A673 (cell line): ENCODE measurements around the gene SNX30. TPM values are rescaled to one million over a fixed set of nuclear protein-coding genes. Genes with fewer than 3 reads are reported as not detected.

Experiments used
- BruUV-seq: library from RNA; stranded (reverse); fragments of 400-500 nt; replicated peaks from 2 replicates; lab custom pipeline; 2021; lab: Mats Ljungman, UMichigan
- CTCF ChIA-PET: fragments of 300-600 bp; sonication (Branson Sonifier 250); formaldehyde crosslinking; loops from one replicate; lab custom pipeline; 2022; ENCODE audit warnings: antibody characterized with exemption; lab: Charles Lee
- POLR2A ChIA-PET: fragments of 300-600 bp; sonication (Branson Sonifier 250); formaldehyde crosslinking; loops from one replicate; lab custom pipeline; 2022; ENCODE audit warnings: antibody characterized with exemption; ENCODE audit not compliant: low non-redundant PET; lab: Charles Lee
- DNase-seq: peaks from one replicate; pipeline ENCODE4 v3.0.0-alpha.2; 2015; ENCODE audit warnings: low spot score
- H3K27ac ChIP-seq: fragments of 200-600 bp; sonication (generic); 2 replicates; pipeline ENCODE4 v1.5.1; 2016; ENCODE audit warnings: mixed run types, low read depth, mild to moderate bottlenecking, mixed read lengths, antibody characterized with exemption, low read length; ENCODE audit not compliant: poor library complexity, severe bottlenecking
- H3K27me3 ChIP-seq: fragments of 200-600 bp; sonication (generic); replicated peaks from 2 replicates; pipeline ENCODE4 v1.6.1; 2017; ENCODE audit warnings: mixed run types, low read depth, mild to moderate bottlenecking, mixed read lengths, antibody characterized with exemption, low read length; ENCODE audit not compliant: insufficient read depth, poor library complexity
- H3K36me3 ChIP-seq: fragments of 200-600 bp; sonication (generic); 2 replicates; pipeline ENCODE4 v1.6.1; 2016; ENCODE audit warnings: mixed run types, mild to moderate bottlenecking, mixed read lengths, antibody characterized with exemption, low read length; ENCODE audit not compliant: insufficient read depth, poor library complexity, severe bottlenecking
- H3K4me1 ChIP-seq: fragments of 200-600 bp; sonication (generic); 2 replicates; pipeline ENCODE4 v1.6.1; 2017; ENCODE audit warnings: mixed run types, mild to moderate bottlenecking, mixed read lengths, antibody characterized with exemption, low read length; ENCODE audit not compliant: insufficient read depth, poor library complexity, severe bottlenecking
- H3K4me3 ChIP-seq: fragments of 200-600 bp; sonication (generic); 2 replicates; pipeline ENCODE4 v1.5.1; 2016; ENCODE audit warnings: low read depth, mixed run types, mild to moderate bottlenecking, mixed read lengths, low read length; ENCODE audit not compliant: poor library complexity, severe bottlenecking
- H3K9me3 ChIP-seq: fragments of 200-600 bp; sonication (generic); 2 replicates; pipeline ENCODE4 v1.6.1; 2016; ENCODE audit warnings: mixed run types, low read depth, mild to moderate bottlenecking, mixed read lengths, antibody characterized with exemption, low read length; ENCODE audit not compliant: poor library complexity, severe bottlenecking
- CTCF ChIP-seq: fragments of 300-800, 200-600 bp; sonication (generic); conservative IDR thresholded peaks from 2 replicates; pipeline ENCODE4 v1.5.1; 2017; ENCODE audit warnings: low read depth, mild to moderate bottlenecking, antibody characterized with exemption, low read length, moderate library complexity, mixed read lengths
- EZH2 ChIP-seq: fragments of 200-600 bp; sonication (generic); IDR thresholded peaks from 2 replicates; pipeline ENCODE4 v1.6.1; 2017; ENCODE audit warnings: borderline replicate concordance, low read depth, mild to moderate bottlenecking, mixed read lengths, antibody characterized with exemption, low read length; ENCODE audit not compliant: poor library complexity, severe bottlenecking
- intact Hi-C: fragments of 100-400 bp; cut with micrococcal nuclease; formaldehyde crosslinking; loops from one replicate; pipeline ENCODE4 v1.10.0; 2022; ENCODE audit not compliant: unreplicated experiment
- total RNA-seq: library from RNA; stranded (reverse); gene quantifications from 2 replicates; pipeline ENCODE4 v1.2.3, GENCODE V29; 2021

Gene SNX30
- total RNA-seq, 1 experiment from 2014 or later: 6.1 TPM

- Histone ChIP-seq H3K27ac (no peak overlapping the region), H3K9me3 (no peaks in the 10 kb centered on the region), H3K4me3 (no peak overlapping the region), H3K27me3 (no peaks in the 10 kb centered on the region), H3K4me1 (no peaks in the 10 kb centered on the region), H3K36me3 (no peaks in the 10 kb centered on the region)
- intact Hi-C loops: loop anchor here (5.0 to 10.0 kb wide), 3 partner anchors 55 to 728 kb away; no protein-coding TSS in a partner anchor
- BruUV-seq: no TSS peak
- TF ChIP-seq CTCF (peak; percentile 72), EZH2 (no peak)
- DNase-seq: peak; percentile 71
- ChIA-PET CTCF (interaction anchor here (1.0 kb wide), 1 partner anchor 12 kb away, joined by 3 read pairs; no protein-coding TSS in a partner anchor), POLR2A (no interaction called here)
These were observed 69.3 kb downstream of the SNX30 start for GRCh38 chr9:112819635-112820496.

- no peaks in the 10 kb centered on the region for H3K27me3 ChIP-seq
- intact Hi-C loops: loop anchor here (5.0 to 10.0 kb wide), 2 partner anchors 456 to 729 kb away; no protein-coding TSS in a partner anchor
- BruUV-seq: no TSS peak
- no peaks in the 10 kb centered on the region for H3K4me1 ChIP-seq
- no peaks in the 10 kb centered on the region for H3K36me3 ChIP-seq
- H3K4me3 ChIP-seq: no peak overlapping the region
- CTCF ChIA-PET: no interaction called here
- TF ChIP-seq EZH2 (no peak), CTCF (no peak)
- H3K27ac ChIP-seq: no peak overlapping the region
- no peaks in the 10 kb centered on the region for H3K9me3 ChIP-seq
- DNase-seq: no peak
- POLR2A ChIA-PET: no interaction called here
These were observed 70.3 kb downstream of the SNX30 start for GRCh38 chr9:112820881-112821280.

- Histone ChIP-seq H3K4me3 (no peak overlapping the region), H3K27ac (no peak overlapping the region), H3K4me1 (no peaks in the 10 kb centered on the region), H3K27me3 (no peaks in the 10 kb centered on the region), H3K9me3 (no peaks in the 10 kb centered on the region), H3K36me3 (no peaks in the 10 kb centered on the region)
- no TSS peak for BruUV-seq
- intact Hi-C loops: loop anchor here (5.0 to 10.0 kb wide), 2 partner anchors 458 to 730 kb away; no protein-coding TSS in a partner anchor
- POLR2A ChIA-PET: no interaction called here
- no peak for TF ChIP-seq EZH2
- no peak for TF ChIP-seq CTCF
- CTCF ChIA-PET: no interaction called here
- DNase-seq: no peak
These were observed 72.1 kb downstream of the SNX30 start for GRCh38 chr9:112822618-112823017.
